GM18520 (cell line): ENCODE data around the gene PCBP2.
"Not testable (repeated sequence)": the region's sequence is repeated elsewhere in the genome, so short reads cannot be mapped to it uniquely, and the experiment has no call there.

Source experiments
- ATAC-seq: cut with Tn5 transposase; IDR thresholded peaks from one replicate; pipeline ENCODE4 v1.9.1; 2021; ENCODE audit not compliant: unreplicated experiment

The PCBP2 gene

GRCh38 chr12:53451661-53452158 lies at the start of gene PCBP2:
TSS of gene PCBP2 (plus strand) at chr12:53452102. CDS start at chr12:53454801, 2,699 bp downstream.
- peak; percentile 98 for ATAC-seq

DNA sequence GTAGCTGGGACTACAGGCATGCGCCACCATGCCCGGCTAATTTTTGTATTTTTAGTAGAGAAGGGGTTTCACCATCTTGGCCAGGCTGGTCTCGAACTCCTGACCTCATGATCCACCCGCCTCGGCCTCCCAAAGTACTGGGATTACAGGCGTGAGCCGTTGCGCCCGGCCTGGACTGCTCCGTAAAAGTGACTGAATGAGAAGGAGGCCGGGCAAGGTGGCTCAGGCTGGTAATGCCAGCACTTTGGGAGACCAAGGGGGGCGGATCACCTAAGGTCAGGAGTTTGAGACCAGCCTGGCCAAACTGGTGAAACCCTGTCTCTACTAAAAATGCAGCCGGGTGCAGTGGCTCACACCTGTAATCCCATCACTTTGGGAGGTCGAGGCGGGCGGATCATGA lies 49.6 kb upstream of the PCBP2 start:
- ATAC-seq, result not testable (repeated sequence)

DNA sequence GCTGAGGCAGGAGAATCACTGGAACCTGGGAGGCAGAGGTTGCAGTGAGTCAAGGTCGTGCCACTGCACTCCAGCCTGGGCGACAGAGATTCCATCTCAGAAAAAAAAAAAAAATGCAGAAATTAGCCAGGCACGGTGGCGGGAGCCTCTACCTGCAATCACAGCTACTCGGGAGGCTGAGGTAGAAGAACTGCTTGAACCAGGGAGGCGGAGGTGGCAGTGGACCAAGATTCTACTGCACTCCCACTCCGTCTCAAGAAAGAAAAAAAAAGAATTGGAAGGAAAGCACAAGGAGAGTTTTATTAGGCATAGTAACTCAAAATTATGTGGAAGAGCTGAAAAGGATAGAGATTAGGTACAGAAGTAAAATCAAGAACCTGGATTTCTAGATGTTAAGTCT lies 49.0 kb upstream of the PCBP2 start:
- ATAC-seq, result no peak

DNA sequence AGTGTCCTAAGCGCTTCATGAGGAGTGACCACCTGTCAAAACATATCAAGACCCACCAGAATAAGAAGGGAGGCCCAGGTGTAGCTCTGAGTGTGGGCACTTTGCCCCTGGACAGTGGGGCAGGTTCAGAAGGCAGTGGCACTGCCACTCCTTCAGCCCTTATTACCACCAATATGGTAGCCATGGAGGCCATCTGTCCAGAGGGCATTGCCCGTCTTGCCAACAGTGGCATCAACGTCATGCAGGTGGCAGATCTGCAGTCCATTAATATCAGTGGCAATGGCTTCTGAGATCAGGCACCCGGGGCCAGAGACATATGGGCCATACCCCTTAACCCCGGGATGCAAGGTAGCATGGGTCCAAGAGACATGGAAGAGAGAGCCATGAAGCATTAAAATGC lies 41.0 kb upstream of the PCBP2 start:
- no peak for ATAC-seq

DNA sequence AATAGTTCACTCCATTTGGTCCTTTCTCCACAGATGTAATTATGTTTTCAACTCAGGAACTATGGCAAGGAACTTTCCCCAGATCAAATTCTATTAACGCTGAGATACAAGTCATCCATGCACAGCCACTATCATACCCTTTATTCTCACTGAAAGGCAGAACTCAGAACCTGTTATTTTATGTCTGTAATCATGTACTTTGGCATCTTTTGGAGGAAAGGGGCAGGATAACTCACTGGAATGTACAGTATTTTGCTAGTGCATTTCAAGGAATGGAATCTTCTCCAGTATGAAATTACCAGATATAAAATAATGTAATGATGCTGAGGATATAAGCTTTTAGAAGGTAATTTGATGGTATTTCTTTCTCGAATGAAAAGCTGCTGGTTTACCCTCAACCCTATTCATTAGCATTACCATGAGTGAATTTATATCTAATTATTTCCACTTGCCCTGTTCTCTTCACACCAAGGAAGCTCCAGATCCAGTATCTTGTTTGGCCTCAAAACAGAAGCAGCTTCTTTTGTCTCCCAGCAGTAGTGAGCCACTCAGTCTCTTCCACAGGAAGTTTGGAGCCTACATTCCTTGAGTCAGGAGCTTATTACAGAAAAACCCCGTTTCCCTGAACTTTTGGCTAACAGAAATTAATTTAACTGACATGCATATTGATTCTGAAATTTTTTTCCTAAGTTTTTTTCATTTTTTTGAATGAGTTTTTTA lies 38.3 kb upstream of the PCBP2 start:
- ATAC-seq, result no peak

- ATAC-seq, result no peak
These were observed 37.0 kb upstream of the PCBP2 start for GRCh38 chr12:53414756-53415417.

DNA sequence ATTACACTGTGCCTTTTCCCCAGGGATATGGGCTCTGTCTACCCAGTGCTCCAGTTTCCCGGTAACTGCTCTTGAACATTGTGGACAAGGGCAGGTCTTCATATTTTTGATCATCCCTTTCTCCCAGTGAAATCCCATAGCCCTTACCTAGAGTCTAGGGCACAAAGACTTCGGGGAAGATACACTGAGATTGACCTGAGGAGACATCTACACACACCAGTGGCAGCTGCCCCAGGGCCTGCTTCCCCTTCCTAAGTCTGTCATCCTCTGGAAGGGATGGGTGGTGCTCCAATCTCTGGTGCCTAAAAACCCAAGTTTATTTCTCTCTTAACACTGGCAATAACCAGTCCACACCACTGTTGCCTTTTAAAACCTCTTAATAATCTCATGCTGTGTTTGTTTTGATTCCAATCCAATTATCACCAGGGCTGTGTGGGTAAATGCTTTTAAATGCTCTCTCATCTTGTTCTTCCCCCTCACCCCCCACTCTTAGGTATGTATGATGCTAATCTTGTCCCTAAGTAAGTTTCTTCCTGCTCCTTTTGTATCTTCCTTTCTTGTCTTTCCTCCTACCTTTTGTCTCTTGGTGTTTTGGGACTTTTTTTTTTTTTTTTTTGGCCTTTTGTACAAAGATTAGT lies 36.0 kb upstream of the PCBP2 start:
- ATAC-seq, result not testable (repeated sequence)

GRCh38 chr12:53417291-53417816 lies 34.5 kb upstream of the PCBP2 start:
- not testable (repeated sequence) for ATAC-seq

DNA sequence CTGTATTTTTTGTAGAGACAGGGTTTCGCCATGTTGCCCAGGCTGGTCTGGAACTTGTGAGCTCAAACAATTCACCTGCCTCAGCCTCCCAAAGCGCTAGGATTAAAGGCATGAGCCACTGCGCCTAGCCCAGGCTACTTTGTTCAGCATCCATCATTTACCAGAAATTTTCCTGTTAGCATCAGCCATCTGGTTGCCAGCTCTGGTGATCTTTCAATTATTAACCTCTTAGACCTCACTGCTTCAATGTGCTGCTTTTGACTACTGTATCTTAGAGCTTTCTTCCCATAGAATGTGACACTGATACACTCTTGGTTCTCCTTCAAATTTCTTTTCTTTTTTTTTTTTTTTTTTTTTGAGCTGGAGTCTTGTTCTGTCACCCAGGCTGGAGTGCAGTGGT lies 33.7 kb upstream of the PCBP2 start:
- ATAC-seq, result no peak

DNA sequence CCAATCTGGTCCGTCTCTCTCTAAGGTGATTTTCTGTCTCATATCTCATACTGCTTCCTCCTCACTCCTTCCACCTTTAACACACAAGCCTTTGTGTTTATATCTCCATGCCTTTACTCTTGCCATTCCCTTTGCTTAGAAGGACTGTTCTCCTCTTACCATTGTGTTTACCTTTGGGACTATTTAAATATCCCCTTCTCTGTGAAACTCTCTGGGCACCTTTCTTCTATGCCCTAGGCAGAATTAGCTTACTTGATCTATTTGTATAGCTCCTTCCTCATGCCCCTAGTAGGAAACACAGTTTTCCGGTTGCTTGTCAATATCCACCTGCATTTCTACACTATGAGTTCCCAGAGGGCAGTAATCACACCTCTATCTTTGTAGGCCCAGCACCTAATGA lies 32.1 kb upstream of the PCBP2 start:
- ATAC-seq, result no peak

- not testable (repeated sequence) for ATAC-seq
These were observed 29.7 kb upstream of the PCBP2 start for GRCh38 chr12:53422247-53422646.

GRCh38 chr12:53423597-53423996 lies 28.3 kb upstream of the PCBP2 start, which contains the start of gene AMHR2:
TSS of gene AMHR2 (plus strand) at chr12:53423855. CDS start at chr12:53423935, 80 bp downstream.
- ATAC-seq, result no peak

DNA sequence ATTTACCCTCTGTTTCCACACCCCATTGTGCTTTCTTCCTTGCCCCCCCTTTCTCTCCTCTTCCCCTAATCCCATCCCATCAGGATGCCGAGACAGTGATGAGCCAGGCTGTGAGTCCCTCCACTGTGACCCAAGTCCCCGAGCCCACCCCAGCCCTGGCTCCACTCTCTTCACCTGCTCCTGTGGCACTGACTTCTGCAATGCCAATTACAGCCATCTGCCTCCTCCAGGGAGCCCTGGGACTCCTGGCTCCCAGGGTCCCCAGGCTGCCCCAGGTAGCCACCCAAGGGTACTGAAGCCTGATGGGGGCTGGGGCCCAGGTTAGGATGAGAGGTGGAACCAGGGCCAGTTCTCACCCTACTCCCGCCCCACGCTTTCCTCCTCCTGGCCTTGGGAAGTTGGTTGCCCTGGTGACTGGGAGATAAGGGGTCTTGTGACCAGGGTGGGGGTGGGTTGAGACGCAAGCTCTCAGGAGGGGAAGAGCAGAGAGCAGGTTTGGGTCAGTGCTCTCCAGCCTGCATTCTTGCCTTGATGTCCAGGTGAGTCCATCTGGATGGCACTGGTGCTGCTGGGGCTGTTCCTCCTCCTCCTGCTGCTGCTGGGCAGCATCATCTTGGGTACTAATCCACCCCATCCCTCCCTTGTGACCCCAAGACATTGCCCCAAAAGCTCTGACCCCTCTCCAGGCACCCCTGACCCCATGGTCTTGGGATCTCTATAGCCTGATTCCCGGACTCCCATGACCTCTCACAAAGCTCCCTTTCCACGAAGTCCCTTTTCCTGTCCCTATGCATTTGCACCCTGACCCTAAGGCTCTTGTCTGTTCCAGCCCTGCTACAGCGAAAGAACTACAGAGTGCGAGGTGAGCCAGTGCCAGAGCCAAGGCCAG lies 27.0 kb upstream of the PCBP2 start:
- ATAC-seq, result no peak

- no peak for ATAC-seq
These were observed 26.3 kb upstream of the PCBP2 start for GRCh38 chr12:53425515-53426150.

DNA sequence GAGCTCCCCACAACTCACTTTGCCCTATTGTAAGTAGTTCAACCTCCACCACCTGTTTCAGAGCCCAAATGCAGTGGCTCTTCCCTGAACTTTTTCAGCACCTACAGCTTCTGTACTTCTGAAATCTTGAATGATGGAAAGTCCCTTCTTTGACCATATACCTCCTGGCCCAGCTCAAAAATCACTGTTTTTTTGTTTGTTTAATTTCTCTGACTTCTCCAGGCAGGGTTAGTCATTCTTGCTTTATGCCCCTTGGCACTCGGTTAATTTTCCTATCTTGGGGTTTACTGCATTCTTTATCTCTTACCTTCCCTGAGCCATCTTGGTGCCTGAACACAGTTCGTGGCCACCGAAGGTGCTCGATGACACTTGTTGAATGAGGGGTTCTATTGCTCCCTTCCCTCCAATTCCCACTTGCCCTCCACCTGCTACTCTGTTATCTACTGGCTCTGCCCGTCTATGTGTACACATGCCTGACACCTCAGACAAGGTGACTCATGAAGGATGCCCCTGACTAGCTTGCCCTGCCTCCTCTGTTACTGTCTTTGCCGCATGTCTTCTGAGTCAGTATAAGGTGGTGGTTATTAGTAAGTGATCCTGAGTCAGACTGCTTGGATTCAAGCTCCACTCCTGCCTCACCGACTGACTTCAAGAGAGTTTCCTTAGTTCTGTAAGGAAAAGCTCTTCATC lies 23.9 kb upstream of the PCBP2 start:
- no peak for ATAC-seq

- ATAC-seq, result no peak
These were observed 23.2 kb upstream of the PCBP2 start for GRCh38 chr12:53428741-53429140.

DNA sequence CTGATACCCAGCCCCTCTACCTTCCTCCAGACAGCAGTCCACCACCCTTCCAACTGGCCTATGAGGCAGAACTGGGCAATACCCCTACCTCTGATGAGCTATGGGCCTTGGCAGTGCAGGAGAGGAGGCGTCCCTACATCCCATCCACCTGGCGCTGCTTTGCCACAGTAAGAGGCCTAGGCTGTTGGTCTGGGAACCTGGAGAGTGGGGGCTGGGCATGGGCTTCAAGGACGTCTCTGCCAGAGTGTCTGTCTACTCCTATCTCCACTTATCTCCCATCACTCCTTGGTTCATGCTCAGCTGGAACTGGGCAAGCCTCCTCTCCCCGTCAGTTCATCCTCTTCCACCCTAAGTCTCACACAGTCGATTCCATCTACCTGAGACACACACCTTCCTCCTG lies 21.8 kb upstream of the PCBP2 start:
- ATAC-seq, result no peak

DNA sequence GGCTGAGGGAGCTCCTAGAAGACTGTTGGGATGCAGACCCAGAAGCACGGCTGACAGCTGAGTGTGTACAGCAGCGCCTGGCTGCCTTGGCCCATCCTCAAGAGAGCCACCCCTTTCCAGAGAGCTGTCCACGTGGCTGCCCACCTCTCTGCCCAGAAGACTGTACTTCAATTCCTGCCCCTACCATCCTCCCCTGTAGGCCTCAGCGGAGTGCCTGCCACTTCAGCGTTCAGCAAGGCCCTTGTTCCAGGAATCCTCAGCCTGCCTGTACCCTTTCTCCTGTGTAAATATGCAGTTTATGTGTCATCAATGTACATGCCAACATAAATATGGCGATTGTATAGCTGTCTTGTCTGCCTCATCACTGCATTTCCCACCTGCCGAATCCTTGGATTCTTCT lies 20.7 kb upstream of the PCBP2 start:
- no peak for ATAC-seq

- not testable (repeated sequence) for ATAC-seq
These were observed 16.6 kb upstream of the PCBP2 start for GRCh38 chr12:53435326-53435725.

DNA sequence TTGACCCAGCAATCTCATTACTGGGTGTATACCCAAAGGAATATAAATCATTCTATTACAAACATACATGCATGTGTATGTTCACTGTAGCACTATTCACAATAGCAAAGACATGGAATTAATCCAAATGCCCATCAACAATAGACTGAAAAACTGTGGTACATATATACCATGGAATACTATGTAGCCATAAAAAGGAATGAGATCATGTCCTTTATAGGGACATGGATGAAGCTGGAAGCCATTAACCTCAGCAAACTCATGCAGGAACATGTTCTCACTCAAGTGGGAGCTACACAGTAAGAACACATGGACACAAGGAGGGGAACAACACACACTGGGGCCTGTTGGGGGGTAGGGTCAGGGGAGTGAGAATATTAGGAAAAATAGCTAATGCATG lies 12.3 kb upstream of the PCBP2 start:
- not testable (repeated sequence) for ATAC-seq
